ENCODE measurements around the gene GRPEL1.
"Not testable (repeated sequence)": the region's sequence is repeated elsewhere in the genome, so short reads cannot be mapped to it uniquely, and the experiment has no call there.

Gene GRPEL1

DNA sequence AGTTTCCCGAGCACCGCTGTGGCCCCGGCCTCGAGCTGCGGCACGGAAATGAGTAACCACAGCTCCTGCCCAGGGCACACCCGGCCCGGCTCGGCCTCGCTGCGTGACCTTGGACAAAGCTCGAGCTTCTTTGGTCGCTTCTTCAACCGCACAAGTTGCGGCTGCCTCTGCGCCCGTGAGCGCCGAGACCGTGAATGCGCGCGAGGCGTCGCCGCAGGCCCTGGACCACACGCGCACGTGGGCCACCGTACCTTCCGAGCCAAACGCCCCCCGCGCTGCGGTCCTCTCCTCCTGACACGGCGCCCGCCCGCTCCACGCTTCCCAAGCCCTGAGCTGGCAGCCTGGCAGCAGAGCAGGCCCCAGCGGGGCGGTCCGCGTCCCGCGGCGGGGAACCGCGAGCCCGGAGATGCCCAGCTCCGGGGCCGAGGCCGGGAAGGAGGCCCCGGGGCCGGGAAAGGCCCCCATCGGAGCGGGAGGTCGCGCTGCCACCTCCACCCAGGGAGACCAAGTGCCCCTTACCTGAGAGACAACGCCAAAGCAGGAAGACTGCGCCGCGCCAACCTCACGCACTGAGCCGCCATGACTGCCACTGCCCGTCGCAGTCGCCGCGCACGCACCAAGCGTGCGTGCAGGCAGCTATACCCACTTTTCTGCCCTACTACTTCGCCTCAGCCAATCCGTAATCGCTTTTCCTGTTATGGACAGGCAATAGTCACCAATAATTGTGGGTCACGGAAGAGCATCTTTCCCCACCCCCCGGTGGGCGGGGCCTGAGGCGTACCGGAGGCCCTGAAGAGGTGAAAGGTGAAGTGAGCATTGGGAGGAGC, at the start of gene GRPEL1:
Gene GRPEL1, minus strand, starts transcription at position 613 of the 827 bp plus-strand sequence. Its CDS starts 32 bp downstream, at position 581.
- peak; percentile 99 to 100 (median 100) for DNase-seq

DNA sequence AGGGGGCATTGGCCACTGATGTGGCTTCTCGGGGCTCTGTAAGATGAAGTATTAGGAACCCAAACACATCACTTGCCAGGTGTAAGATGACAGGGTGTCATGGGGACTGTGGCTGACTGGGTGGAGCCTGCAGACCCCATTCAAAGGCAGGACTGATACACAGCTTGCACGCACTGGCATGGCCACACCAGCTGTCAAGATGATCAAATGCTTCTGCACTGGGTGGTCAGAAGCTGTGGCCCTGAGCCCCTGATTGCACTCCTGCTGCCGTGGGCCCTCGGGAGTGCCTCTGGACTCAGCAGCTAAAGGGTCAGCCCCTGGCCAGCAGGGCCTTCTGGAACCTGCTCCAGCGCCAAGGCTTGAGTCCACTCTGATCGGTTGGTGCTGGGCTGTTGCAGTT, 48.8 kb upstream of the GRPEL1 start:
- DNase-seq = no peak

DNA sequence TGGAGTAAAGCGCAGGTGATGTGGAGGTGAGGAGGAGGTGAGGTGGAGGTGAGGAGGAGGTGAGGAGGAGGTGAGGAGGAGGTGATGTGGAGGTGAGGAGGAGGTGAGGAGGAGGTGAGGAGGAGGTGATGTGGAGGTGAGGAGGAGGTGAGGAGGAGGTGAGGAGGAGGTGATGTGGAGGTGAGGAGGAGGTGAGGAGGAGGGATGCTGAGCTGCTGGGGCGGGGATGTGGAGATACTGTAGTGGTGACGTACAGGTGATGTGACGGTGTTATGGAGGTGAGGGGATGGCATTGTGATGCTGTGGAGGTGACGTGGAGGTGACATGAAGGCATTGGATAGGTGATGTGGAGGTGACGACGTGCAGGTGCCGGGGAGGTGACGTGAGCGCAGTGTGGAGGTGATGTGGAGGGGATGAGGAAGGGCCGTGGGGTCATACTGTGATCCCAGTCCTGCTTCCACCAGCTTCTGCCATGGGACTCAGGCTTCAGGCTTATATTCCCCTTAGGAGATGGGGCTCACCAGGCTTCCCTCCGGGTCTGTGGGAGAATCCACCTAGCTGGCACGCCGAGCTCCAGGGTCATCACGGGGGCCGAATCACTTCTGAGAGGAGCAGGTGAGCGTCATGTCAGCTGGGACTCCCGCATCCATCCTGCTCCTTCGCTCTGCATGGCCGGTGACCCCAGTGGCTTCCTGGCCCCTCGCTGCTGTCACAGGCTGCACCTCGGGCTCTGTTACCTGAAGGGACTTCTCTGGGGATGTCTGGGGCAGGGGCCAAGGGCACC, 47.9 kb upstream of the GRPEL1 start:
- DNase-seq = no peak

DNA sequence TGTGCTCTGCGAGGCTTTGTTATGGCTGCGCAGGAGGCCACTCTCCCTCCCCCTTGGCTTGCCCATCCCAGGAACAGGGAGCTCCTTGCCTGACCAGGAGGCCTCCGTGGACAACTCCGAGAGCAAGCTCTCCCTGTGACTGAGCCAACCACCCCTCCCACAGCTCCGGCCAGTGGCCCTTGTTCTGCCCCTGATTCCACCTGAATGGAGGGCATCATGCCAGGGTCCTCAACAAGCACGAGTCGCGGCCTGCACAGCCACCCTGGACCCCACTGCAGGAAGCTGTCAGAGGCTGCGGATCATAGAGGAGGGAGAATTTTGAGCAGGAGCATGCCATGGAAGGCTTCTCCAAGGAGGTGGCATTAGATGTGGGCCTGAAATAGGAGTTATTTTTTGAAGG, 44.8 kb upstream of the GRPEL1 start:
- DNase-seq = no peak

DNA sequence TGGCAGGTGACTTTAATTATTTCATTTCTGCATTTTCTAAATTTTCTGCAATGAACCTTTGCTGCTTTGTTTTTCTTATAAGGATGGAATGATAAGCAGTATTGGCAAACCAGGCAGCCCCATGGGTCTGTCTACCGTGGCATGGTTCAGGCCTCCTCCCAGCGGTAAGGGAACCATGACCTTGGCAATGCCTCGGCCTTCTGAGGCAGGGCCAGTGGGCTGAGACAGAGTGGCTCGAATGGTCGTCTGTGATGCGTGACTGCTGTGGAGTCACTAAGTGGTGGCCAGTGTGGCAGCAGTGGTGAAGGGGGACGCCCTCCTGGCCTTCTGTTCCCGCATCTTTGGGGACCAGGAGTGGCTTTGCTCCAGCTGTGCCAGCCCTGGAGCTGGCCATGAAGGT, 43.6 kb upstream of the GRPEL1 start:
- DNase-seq = no peak

DNA sequence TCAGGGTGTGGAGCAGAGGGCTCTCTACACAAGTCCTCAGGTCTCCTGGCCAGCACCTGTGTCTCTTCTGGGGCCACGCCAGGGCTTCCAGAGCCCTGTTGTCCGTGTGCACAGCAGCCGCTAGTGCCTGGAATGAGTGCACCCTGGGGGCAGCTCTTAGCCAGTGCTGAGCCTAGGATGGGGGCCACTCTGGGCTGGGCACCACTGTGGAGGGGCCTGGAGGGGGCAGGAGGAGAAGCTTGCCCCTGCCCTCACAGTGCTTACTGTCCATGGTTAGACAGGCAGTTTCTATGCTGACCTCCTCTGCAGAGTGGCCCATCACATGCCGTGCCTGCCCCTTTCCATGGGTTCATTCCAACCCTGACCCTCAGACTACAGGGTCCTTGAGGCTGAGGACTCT, 42.7 kb upstream of the GRPEL1 start:
- no peak for DNase-seq

DNA sequence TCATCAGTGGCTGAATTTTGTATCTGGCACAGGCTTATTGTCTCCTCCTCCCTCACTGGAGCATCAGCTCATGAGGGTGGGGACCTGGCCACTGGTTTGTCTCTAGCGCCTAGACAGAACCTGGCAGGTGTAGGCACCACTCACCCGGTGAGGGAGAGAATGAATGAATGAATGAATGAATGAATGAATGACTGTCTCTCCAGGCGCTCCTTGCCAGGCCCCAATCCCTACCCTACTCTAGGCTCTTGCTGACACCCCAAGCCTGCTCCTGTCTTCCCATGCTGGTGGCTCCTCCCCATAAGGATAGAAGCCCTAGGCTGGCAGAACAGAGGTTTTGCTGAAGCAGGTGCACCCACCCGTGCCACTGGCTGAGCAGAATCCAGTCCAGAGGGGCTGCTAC, 41.3 kb upstream of the GRPEL1 start:
- DNase-seq = no peak

DNA sequence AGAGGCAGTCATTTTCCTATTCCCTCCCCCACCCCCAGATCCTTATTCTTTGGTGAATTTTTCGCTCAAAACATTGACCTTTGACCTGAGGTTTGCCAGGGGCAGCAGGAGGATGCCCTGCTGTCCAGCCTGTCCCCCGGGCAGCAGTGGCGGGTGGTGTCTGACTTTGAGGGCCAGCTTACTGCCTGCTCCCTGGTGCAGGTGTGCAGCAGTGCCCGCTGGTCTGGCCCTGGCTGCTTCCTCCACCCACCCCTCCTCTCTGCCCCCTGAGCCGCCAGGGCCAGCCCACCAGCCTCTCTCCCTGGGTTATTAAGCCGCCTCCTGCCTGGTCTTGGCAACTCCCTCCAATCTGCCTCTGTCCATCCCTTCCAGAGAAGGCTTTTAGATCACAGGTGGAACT, 40.8 kb upstream of the GRPEL1 start:
- DNase-seq = no peak

DNA sequence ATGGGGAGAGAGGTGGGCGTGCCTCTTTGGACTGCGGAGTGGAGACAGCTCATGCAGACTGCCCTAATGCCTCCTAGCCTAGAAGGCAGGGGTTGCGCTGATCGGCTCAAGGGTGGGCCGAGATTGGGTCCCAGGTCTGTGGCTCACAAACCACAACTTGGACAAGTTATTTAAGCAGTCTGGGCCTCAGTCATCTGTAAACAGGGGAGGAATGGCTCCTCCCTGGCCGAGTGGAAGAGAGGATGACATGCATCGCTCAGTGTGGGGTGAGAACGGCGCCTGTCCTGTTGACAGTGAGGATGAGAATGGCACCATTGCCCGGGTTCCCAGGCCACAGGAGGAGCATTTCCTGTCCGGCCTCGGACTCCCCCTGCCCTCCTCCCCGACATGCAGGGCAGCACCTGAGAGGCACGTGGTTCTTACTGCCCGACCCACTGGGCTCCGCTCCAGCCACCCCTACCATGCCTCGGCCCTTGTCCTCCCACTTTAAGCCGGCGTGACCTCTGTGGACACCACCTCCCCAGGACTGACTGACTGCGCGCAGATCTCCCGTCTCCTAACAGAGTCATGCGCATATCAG, 40.3 kb upstream of the GRPEL1 start:
- no peak for DNase-seq

DNA sequence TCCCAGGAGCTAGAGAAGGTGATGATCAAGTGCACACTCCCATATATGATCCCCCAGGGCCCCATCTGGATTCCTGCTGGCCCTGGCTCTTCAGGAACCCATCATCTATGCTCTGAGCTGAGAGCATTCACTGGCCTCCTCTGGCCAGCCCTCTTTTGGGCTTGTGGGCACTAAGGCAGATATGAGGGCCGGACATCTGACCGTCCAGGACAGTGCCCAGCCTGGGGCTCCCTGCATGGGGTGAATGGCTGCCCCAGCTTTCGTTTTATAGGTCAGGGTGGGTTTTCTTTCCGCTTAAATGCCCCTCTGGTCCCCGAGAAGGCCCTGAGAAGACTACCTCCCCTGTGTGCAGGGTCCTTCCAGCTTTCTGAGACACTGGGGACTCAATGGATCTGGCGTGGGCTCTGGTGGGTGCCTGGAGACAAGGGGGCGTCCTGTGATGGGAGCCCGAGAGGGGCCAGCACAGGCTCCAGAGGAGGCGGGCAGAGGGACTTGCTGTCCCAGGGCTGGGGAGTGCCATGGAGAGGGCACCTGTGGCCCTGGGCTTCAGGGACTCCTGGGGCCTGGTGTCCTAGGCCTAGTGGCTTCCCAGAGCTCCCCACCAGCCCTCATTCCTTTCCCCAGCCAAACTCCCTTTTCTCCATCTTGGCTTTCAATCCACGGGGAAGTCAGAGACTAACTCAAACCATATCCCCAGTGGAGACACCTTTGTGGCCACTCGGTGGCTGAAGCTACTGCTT, 39.5 kb upstream of the GRPEL1 start:
- no peak for DNase-seq

DNA sequence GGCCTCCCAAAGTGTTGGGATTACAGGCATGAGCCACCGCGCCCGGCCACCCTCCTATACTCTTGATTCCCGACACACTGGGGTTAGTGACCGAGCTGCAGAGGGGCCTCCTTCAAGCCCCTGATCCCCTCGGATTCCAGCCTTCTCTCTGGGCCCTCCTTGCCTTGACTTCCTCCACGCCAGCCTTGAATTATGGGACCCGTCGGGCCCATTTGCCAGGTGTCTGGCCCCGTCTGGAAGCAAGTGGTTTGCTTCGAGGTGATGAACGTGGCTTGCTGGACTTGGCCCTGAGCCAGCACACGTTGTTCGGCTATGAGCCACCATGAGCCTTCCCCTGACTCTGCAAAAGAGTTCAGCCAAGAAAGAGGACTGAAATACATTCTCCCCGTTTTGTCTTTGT, 37.4 kb upstream of the GRPEL1 start:
- DNase-seq = no peak

DNA sequence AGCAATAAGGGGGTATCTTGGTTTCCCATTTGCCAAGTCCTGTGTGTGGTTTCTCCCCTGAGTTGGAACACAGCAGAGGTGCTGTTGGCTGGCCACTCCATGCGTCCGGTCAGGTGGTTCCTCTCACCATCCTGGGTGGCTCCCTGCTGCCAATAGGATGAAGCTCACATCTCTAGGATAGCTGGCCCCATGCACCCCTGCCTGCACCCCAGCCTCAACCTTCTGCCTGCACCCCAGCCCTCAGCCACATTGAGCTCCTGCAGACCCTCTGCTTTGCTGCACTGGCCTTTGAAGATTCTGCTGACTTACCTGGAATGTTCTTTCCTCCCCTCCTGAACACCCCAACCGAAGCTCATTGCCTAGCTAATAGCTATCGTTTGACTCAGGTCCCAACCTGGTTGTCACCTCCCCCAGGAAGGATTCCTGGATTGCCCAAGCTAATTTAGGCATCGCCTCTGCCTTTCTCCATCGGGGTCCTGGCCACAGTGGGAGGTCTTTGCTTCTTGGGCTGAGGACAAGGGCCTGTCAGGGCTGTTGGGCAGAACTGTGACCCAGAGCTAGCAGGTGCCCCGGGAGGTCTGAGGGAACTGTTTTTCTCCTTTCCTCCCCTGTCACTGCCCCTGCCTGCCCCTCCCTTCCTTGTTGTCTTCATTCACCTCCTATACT, 36.6 kb upstream of the GRPEL1 start:
- no peak for DNase-seq

DNA sequence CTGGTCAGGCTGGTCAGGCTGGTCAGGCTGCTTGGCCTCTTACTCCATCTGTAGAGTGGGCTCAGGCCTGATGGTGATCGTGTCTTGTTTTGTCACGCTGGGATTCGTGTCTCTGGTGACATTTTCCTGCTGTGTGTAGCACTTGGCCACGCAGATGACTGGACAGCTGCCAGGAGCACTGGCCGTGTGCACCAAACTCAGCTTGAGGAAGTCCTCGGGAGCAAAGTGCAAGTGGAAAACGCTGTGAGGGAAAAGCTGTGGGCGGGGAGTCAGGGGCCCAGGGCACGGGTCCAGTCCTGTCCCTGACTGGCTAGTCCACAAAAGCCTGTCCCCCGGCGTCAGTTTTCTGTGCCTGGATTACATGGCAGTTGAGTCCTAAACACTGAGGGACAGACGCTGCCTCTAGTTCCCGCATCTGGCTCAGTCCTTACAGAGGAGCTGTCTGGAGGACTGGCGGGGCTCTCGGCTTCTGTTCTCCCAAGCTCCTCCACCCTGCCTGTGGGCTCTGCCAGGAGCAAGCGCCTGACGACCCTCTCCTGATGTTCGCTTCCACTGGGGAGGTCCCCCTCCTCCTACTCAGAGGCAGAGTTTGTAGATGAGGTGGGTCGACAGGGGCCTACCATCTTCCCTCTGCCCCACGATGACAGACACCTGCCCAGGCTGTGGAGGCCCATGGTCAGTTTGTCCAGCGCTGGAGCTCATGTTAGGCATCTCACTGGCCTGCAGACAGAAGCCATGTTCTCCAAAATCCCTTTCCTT, 35.9 kb upstream of the GRPEL1 start:
- DNase-seq = no peak

DNA sequence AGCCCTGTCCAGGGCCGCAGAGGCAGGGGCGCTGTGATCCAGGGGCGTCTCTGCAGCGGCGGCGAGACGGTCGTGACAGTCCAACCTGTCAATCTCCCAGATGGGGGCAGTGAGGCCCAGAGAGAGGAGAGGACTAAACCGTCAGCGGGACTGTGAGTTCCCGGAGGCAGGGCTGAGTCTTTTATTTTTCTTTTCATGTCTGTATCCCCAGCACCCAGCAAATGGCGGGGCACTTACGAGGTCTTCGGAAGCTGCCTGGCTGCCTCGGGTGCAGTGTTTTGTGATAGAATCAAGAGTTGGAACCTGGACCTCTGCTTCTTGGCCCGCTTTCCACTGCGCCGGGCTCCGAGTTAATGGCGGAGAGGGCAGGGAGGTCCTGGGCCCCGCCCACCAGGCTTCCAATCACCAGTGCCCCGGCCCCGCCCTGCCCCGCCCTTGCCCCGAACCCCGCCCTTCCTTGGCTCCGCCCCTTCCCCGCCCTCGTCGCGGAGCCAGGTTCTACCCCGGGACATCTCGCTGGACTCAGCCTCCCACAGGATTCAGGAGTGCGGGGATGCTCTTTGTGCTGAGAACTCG, 35.3 kb upstream of the GRPEL1 start:
- DNase-seq = peak; percentile 56 to 73 (median 72)

DNA sequence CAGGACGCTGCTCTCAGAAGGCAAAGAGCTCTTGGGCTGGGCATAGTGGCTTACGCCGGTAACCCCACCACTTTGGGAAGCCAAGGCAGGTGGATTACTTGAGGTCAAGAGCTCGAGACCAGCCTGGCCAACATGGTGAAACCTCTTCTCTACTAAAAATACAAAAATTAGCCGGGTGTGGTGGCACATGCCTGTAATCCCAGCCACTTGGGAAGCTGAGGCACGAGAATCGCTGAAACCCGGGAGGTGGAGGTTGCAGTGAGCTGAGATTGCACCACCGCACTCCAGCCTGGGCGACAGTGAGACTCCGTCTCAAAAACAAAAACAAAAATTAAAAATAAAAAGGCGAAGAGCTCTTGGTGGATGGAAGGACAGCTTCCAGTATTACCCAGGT, 34.6 kb upstream of the GRPEL1 start:
- DNase-seq = not testable (repeated sequence)

DNA sequence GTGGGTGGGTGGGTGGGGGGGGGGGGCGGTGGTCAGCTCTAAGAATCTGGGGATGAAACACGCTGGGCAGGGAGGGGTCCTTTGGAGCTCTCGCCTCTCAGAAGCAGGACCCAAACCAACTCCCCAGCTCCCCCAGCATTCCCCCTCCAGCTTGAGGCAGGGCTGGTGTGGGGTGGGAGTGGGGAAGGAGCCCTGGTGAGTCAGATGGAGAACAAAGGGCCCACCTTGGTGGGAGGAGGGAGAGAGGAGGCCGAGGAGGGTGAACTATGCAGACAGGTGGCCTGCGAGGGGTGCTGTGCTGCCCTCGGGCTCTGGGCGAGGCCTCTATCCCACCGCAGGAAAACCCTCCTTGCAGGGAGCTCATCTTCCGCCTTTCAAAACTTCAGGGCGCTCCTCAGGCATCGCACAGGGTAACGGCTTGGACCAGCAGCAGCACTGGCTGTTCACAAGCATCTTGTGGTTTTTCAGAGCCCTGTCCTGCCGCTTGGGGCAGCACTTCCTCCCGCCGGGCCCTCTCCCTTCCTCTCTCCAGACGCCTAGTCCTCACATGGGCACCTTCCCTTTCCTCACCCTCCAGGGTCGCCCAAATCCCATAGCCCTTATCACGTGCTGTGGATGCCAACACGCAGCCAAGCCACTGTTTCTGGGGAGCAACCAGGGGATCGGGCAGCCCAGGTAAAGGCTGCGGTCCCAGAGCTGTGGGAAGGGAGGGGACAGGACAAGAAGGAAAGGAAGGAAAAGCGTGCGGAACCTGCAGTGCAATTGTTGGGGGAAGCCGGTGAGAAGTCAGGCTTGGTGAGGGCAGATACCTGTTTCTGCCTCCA, 34.0 kb upstream of the GRPEL1 start:
- peak in 2 of 4 experiments; percentile 15 to 17 for DNase-seq

DNA sequence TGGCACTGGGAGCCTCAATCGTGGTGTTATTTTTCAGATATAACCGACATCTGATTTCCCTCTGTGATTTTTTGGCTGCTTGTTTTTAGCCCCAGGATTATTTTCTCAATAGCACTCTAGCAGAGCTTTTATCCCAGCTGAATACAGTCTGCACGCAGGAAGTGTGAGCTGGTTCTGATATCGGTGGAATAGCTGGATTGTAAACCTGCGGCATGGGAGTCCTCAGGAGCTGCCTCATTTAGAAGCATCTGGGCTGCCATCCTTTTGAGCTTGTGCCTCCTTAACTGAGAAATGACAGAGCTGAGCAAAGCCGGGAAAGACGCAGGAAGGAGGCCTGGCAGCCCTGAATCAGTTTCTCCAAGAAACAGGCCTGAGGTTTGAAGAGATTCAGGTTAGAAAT, 28.4 kb upstream of the GRPEL1 start:
- no peak for DNase-seq

DNA sequence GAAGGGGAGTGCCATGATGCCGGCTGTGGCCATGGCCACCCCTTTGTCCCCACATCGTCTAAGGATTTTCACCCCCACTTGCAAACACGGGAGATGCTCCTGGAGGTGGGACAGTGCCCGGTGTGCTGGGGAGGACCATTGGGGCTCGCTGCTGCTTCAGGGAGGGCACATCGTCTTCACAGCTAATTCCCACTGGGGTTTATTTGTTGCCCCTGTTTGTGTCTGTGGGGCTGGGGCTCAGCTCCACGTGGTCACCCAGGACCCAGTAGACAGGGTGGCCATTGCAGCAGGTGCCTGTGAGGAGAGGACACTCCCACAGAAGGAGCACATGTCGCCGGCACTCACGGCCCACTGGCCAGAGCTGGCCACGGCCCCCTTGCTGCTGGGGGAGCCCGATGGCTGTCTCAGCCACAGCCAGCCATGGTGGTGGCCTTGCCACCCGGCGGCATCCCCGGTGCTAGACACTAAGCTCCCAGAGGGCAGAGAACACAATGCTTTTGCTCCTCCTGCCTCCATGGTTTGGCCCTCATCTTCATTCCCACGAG, 27.8 kb upstream of the GRPEL1 start:
- no peak for DNase-seq

DNA sequence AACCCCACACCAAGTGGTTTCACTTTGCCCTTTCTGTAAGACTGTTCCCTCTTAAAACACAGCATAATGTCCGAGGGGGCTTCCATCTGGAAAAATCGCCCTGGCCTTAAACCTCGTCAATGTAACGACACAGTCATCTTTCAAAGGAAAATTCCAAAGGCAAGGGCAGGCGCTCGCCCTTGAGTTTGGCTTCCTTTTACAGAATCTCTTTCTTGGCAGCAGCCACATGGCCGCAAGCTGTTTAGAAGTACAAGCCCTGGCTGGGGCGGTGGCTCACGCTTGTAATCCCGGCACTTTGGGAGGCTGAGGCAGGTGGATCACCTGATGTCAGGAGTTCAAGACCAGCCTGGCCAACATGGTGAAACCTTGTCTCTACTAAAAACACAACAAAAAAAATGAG, 27.1 kb upstream of the GRPEL1 start:
- DNase-seq = no peak

DNA sequence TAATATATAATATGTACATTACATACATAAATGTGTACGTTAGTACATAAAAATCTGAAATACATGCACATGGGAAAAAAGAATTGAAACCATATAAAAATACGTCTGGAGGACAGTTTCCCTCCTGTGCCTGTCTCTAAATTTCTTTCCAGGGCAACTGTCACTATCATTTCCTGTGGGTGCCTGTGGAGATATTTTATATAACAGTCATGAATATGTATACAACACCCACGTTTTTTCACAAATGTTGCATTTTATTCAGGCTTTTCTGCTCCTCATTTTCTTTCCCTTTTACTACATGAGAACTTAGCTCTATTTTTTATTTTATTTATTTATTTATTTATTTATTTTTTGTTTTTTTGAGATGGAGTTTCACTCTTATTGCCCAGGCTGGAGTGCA, 24.2 kb upstream of the GRPEL1 start:
- DNase-seq = no peak

Measured in activated CD4-positive, CD25-positive, alpha-beta regulatory T cell (primary cell).